Esophagus squamous epithelium (tissue), 4 donors: ENCODE results near the gene NFIL3.

ENCODE experiments used
- CTCF ChIP-seq, 6 experiments: fragments of 450-650 bp in 4 of 6; fragments of 200-600 bp in 2 of 6; sonication (generic) in 2 of 6; IDR thresholded peaks; one replicate each; pipeline ENCODE4 v1.5.1; 2016 to 2019; ENCODE audit warnings: antibody characterized with exemption in 6 of 6, mild to moderate bottlenecking in 4 of 6, moderate library complexity in 4 of 6
- POLR2A ChIP-seq, 4 donors: fragments of 450-650 bp; IDR thresholded peaks; one replicate each; pipeline ENCODE4 v1.6.1; 2017; ENCODE audit warnings: antibody characterized with exemption in 4 of 4, mild to moderate bottlenecking in 4 of 4, moderate library complexity in 3 of 4

- TF ChIP-seq CTCF (IDR thresholded peaks at IDR 0.05), result no peak
- no peak for TF ChIP-seq POLR2A (IDR thresholded peaks at IDR 0.05)
Observed at GRCh38 chr9:91376239-91376638, 47.4 kb downstream of the NFIL3 start.
